ENCODE data around the gene SNRPE. TPM values are rescaled to one million over a fixed set of nuclear protein-coding genes. Genes with fewer than 3 reads are reported as not detected.

SNRPE gene
- total RNA-seq, 1 donor from 2014 or later = 73.0 TPM

GRCh38 chr1:203899869-203900714 lies 38.7 kb downstream of the SNRPE start:
- Mint-ChIP-seq H3K27me3 (ENCODE audit: low read depth) (no peaks in the 10 kb centered on the region), H3K27ac (ENCODE audit: unreplicated experiment) (no peak overlapping the region), H3K9me3 (ENCODE audit: low read depth) (no peaks in the 10 kb centered on the region), H3K4me3 (ENCODE audit: unreplicated experiment) (no peak overlapping the region), H3K4me1 (ENCODE audit: low read depth) (no peaks in the 10 kb centered on the region), H3K36me3 (ENCODE audit: low read depth) (no peaks in the 10 kb centered on the region)
- no peak for DNase-seq (ENCODE audit: low spot score)
- TF ChIP-seq CTCF (IDR thresholded peaks at IDR 0.05) = no peak

GRCh38 chr1:203901581-203901980 lies 40.2 kb downstream of the SNRPE start:
- no peak for DNase-seq (ENCODE audit: low spot score)
- Mint-ChIP-seq H3K9me3 (ENCODE audit: low read depth) (no peaks in the 10 kb centered on the region), H3K4me1 (ENCODE audit: low read depth) (peaks cover 6% of the 10 kb centered on the region), H3K4me3 (ENCODE audit: unreplicated experiment) (no peak overlapping the region), H3K36me3 (ENCODE audit: low read depth) (no peaks in the 10 kb centered on the region), H3K27me3 (ENCODE audit: low read depth) (no peaks in the 10 kb centered on the region), H3K27ac (ENCODE audit: unreplicated experiment) (no peak overlapping the region)
- no peak for TF ChIP-seq CTCF (IDR thresholded peaks at IDR 0.05)

DNA sequence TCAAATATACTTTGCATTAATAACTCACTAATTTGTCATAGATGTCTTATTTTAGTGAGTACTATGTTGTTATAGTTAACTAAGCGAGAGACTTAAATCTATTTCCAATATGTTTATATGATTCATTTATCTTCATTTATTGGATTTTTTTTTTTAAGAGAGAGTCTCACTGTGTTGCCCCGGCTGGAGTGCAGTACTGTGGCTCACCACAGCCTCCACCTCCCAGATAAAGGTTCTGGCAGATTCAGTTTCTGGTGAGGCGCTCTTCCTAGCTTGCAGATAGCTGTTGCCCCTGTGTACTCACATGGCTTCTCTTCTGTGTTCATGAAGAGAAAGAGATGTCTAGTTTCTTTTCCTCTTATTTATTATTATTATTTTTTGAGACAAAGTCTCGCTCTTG lies 43.9 kb downstream of the SNRPE start:
- Mint-ChIP-seq H3K9me3 (ENCODE audit: low read depth) (no peaks in the 10 kb centered on the region), H3K27ac (ENCODE audit: unreplicated experiment) (no peak overlapping the region), H3K27me3 (ENCODE audit: low read depth) (no peaks in the 10 kb centered on the region), H3K4me3 (ENCODE audit: unreplicated experiment) (no peak overlapping the region), H3K4me1 (ENCODE audit: low read depth) (peaks cover 13% of the 10 kb centered on the region), H3K36me3 (ENCODE audit: low read depth) (no peaks in the 10 kb centered on the region)
- DNase-seq (ENCODE audit: low spot score) = no peak
- no peak for TF ChIP-seq CTCF (IDR thresholded peaks at IDR 0.05)

DNA sequence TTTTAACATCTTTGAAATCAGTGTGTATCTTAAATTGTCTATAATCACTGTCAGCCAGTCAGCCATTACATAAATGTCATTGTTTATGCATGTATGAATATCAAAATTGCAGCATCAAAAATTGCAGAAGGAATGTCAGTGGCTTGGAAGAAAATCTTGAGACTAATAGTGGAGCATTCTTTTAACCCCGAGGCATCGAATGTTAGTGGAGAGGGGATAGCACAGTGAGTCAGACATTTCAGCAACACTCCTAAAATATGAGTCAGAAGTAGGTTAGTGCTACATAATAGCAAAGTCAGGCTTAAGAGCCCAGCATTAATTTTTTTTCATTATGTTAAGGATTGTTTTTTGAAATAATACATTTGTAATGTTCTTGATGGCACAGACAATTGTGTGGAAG lies 45.5 kb downstream of the SNRPE start:
- Mint-ChIP-seq H3K36me3 (ENCODE audit: low read depth) (no peaks in the 10 kb centered on the region), H3K9me3 (ENCODE audit: low read depth) (no peaks in the 10 kb centered on the region), H3K27ac (ENCODE audit: unreplicated experiment) (peak overlapping the region; percentile 33), H3K27me3 (ENCODE audit: low read depth) (no peaks in the 10 kb centered on the region), H3K4me3 (ENCODE audit: unreplicated experiment) (no peak overlapping the region), H3K4me1 (ENCODE audit: low read depth) (peaks cover 15% of the 10 kb centered on the region)
- TF ChIP-seq CTCF (IDR thresholded peaks at IDR 0.05) = no peak
- DNase-seq (ENCODE audit: low spot score) = no peak

GRCh38 chr1:203907901-203908300 lies 46.5 kb downstream of the SNRPE start:
- no peak for TF ChIP-seq CTCF (IDR thresholded peaks at IDR 0.05)
- H3K36me3 Mint-ChIP-seq (ENCODE audit: low read depth) = no peaks in the 10 kb centered on the region
- H3K4me1 Mint-ChIP-seq (ENCODE audit: low read depth) = peaks cover 16% of the 10 kb centered on the region
- H3K4me3 Mint-ChIP-seq (ENCODE audit: unreplicated experiment) = no peak overlapping the region
- H3K27ac Mint-ChIP-seq (ENCODE audit: unreplicated experiment) = no peak overlapping the region
- DNase-seq (ENCODE audit: low spot score) = no peak
- no peaks in the 10 kb centered on the region for H3K9me3 Mint-ChIP-seq (ENCODE audit: low read depth)
- no peaks in the 10 kb centered on the region for H3K27me3 Mint-ChIP-seq (ENCODE audit: low read depth)
